Measurements from ENCODE around the gene PLEKHA8. TPM values are rescaled to one million over a fixed set of nuclear protein-coding genes. Genes with fewer than 3 reads are reported as not detected.

PLEKHA8 gene
- total and polyA plus RNA-seq, 2 experiments from 2014 or later = 4.7 to 10.3 TPM

- no peak for DNase-seq
- Histone ChIP-seq H3K27me3 (replicated peaks; ENCODE audit: insufficient read depth) (no peaks in the 10 kb centered on the region), H4K20me1 (ENCODE audit: insufficient read depth) (no peaks in the 10 kb centered on the region), H3K79me2 (ENCODE audit: insufficient read depth) (no peaks in the 10 kb centered on the region), H3K36me3 (ENCODE audit: low read depth) (no peaks in the 10 kb centered on the region), H3F3A (ENCODE audit: insufficient read depth) (peaks cover 5% of the 10 kb centered on the region; the same call in 1 of the 2 replicates), H3K9me3 (ENCODE audit: low read depth) (no peaks in the 10 kb centered on the region), H3K9ac (no peak overlapping the region), H3K4me1 (ENCODE audit: insufficient read depth) (peaks cover 16% of the 10 kb centered on the region), H3K4me2 (ENCODE audit: unreplicated experiment) (no peak overlapping the region), H3K27ac (no peak overlapping the region), H2AFZ (no peak overlapping the region), H3K9me2 (ENCODE audit: insufficient read depth) (no peaks in the 10 kb centered on the region), H3K4me3 (no peak overlapping the region)
- 10 to 16% methylated on average over 1 of the region's 1 CpG for WGBS, 2 experiments (ENCODE audit: low coverage in 1 of 2, low lambda C conversion rate in 2 of 2, missing lambda C conversion rate in 2 of 2)
- TF ChIP-seq EZH2phosphoT487 (IDR thresholded peaks at IDR 0.05; ENCODE audit: insufficient read depth, low read depth) (no peak), EZH2 (IDR thresholded peaks at IDR 0.05; ENCODE audit: insufficient read depth, poor library complexity, severe bottlenecking) (no peak)
- in situ Hi-C loops (cut with MboI) = no loop called here
These were observed 55.1 kb downstream of the PLEKHA8 start for GRCh38 chr7:30083334-30083733.

DNA sequence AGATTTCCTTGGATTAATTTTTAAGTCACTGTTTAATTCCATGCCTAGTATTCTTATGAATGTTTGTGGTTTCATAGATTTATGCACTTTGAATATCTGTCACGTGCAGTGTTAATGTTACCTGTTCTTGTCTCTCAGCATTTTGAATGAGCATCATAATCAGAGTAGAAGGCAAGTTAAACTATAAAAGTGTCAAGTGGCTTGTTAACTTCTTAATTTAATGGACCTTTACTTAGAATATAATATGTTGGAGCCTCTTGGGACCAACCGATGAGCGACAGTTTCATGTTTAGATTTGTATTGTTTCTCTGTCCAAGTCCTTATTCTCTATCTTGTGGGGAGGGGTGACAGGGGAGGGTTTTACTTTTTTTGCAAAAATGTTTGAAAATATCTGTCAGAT, 56.0 kb downstream of the PLEKHA8 start:
- Histone ChIP-seq H2AFZ (no peak overlapping the region), H4K20me1 (ENCODE audit: insufficient read depth) (no peaks in the 10 kb centered on the region), H3K36me3 (ENCODE audit: low read depth) (no peaks in the 10 kb centered on the region), H3K27ac (no peak overlapping the region), H3K9me3 (ENCODE audit: low read depth) (no peaks in the 10 kb centered on the region), H3K27me3 (replicated peaks; ENCODE audit: insufficient read depth) (no peaks in the 10 kb centered on the region), H3K79me2 (ENCODE audit: insufficient read depth) (no peaks in the 10 kb centered on the region), H3K4me1 (ENCODE audit: insufficient read depth) (peaks cover 16% of the 10 kb centered on the region), H3K9ac (no peak overlapping the region), H3K4me3 (no peak overlapping the region), H3K4me2 (ENCODE audit: unreplicated experiment) (no peak overlapping the region), H3F3A (ENCODE audit: insufficient read depth) (peaks cover 5% of the 10 kb centered on the region; the same call in 1 of the 2 replicates), H3K9me2 (ENCODE audit: insufficient read depth) (no peaks in the 10 kb centered on the region)
- DNase-seq = no peak
- no peak for TF ChIP-seq EZH2 (IDR thresholded peaks at IDR 0.05; ENCODE audit: insufficient read depth, poor library complexity, severe bottlenecking)
- no peak for TF ChIP-seq EZH2phosphoT487 (IDR thresholded peaks at IDR 0.05; ENCODE audit: insufficient read depth, low read depth)
- WGBS, 2 experiments (ENCODE audit: low coverage in 1 of 2, low lambda C conversion rate in 2 of 2, missing lambda C conversion rate in 2 of 2) = 98 to 99% methylated on average over 3 of the region's 3 CpGs
- in situ Hi-C loops (cut with MboI) = no loop called here

DNA sequence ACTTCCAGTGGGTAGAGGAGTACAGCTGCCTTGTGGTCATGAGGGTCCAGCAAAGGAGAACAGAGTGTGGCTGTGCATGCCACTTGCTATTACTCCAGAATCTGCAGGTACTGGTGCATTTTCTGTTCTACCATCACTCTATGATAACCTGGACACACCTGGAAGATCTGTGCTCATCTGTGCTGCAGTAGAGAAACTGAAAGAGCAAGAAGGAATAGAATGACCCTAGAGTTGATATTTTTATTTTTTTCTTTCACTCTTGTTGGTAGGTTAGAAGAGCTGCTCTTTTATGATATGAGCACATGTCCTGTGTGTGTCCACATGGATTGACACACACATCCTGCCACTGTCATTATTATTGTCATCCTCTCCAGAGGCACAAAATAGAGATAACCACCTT, 58.3 kb downstream of the PLEKHA8 start:
- Histone ChIP-seq H3K4me1 (ENCODE audit: insufficient read depth) (peaks cover 25% of the 10 kb centered on the region), H3K27ac (no peak overlapping the region), H3K4me2 (ENCODE audit: unreplicated experiment) (no peak overlapping the region), H4K20me1 (ENCODE audit: insufficient read depth) (no peaks in the 10 kb centered on the region), H3K36me3 (ENCODE audit: low read depth) (no peaks in the 10 kb centered on the region), H3K4me3 (no peak overlapping the region), H3K9ac (no peak overlapping the region), H3K9me2 (ENCODE audit: insufficient read depth) (no peaks in the 10 kb centered on the region), H2AFZ (no peak overlapping the region), H3K79me2 (ENCODE audit: insufficient read depth) (no peaks in the 10 kb centered on the region), H3K27me3 (replicated peaks; ENCODE audit: insufficient read depth) (no peaks in the 10 kb centered on the region), H3F3A (ENCODE audit: insufficient read depth) (peaks cover 16% of the 10 kb centered on the region), H3K9me3 (ENCODE audit: low read depth) (no peaks in the 10 kb centered on the region)
- DNase-seq = no peak
- in situ Hi-C loops (cut with MboI) = no loop called here
- TF ChIP-seq EZH2phosphoT487 (IDR thresholded peaks at IDR 0.05; ENCODE audit: insufficient read depth, low read depth) (no peak), EZH2 (IDR thresholded peaks at IDR 0.05; ENCODE audit: insufficient read depth, poor library complexity, severe bottlenecking) (no peak)

DNA sequence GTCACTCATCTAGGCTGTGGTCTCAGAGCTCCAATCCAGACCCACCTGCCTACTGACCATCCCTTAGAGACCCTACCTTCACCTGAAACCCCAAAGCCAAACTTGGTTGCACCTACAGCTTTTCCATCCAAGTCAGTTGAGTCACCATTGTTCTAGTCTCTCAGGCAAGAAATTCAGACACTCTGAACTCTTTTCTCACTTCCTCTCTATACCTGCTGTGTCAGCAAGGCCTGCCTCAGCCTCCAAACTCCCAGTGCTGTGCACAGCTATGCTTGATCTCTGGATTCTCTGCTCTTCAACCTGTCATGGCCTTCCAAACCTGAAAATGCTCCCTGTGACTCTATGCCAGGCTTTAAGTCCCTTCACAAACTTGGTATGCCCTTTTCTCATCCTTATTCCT, 59.2 kb downstream of the PLEKHA8 start:
- no peak overlapping the region for H3K4me3 ChIP-seq
- no peaks in the 10 kb centered on the region for H3K27me3 ChIP-seq (replicated peaks; ENCODE audit: insufficient read depth)
- H3K9ac ChIP-seq = no peak overlapping the region
- no peak overlapping the region for H3K4me2 ChIP-seq (ENCODE audit: unreplicated experiment)
- H3K36me3 ChIP-seq (ENCODE audit: low read depth) = no peaks in the 10 kb centered on the region
- no peaks in the 10 kb centered on the region for H3K9me3 ChIP-seq (ENCODE audit: low read depth)
- no peak for DNase-seq
- no peaks in the 10 kb centered on the region for H3K9me2 ChIP-seq (ENCODE audit: insufficient read depth)
- H3K79me2 ChIP-seq (ENCODE audit: insufficient read depth) = no peaks in the 10 kb centered on the region
- H4K20me1 ChIP-seq (ENCODE audit: insufficient read depth) = no peaks in the 10 kb centered on the region
- TF ChIP-seq EZH2phosphoT487 (IDR thresholded peaks at IDR 0.05; ENCODE audit: insufficient read depth, low read depth) = no peak
- TF ChIP-seq EZH2 (IDR thresholded peaks at IDR 0.05; ENCODE audit: insufficient read depth, poor library complexity, severe bottlenecking) = no peak
- no peak overlapping the region for H3K27ac ChIP-seq
- no peak overlapping the region for H2AFZ ChIP-seq
- H3F3A ChIP-seq (ENCODE audit: insufficient read depth) = peaks cover 21% of the 10 kb centered on the region
- in situ Hi-C loops (cut with MboI) = no loop called here
- peaks cover 29% of the 10 kb centered on the region for H3K4me1 ChIP-seq (ENCODE audit: insufficient read depth)

DNA sequence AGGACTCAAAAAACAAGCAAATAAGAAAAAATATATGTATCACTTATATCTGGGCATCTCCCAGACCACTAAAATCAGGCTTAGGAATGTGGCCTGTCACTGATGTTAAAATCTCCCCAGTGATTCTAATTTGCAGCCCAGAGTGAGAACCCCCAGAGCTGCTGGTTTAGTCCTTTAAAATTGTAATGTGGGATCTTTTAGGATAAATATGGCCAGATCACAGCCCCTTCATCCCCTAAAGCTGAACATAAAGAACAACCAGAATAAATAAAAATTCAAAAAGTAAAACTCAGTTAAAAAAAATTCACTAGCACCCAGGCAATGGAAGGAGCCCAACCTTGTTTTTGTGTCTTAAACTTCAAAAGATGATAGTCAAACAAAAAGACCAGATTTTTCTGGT, 60.1 kb downstream of the PLEKHA8 start:
- in situ Hi-C loops (cut with MboI) = no loop called here
- no peak overlapping the region for H3K4me2 ChIP-seq (ENCODE audit: unreplicated experiment)
- H3K9me3 ChIP-seq (ENCODE audit: low read depth) = no peaks in the 10 kb centered on the region
- H3K4me1 ChIP-seq (ENCODE audit: insufficient read depth) = peaks cover 25% of the 10 kb centered on the region
- H2AFZ ChIP-seq = no peak overlapping the region
- H3K9me2 ChIP-seq (ENCODE audit: insufficient read depth) = no peaks in the 10 kb centered on the region
- no peak overlapping the region for H3K4me3 ChIP-seq
- DNase-seq = no peak
- H3K36me3 ChIP-seq (ENCODE audit: low read depth) = no peaks in the 10 kb centered on the region
- TF ChIP-seq EZH2phosphoT487 (IDR thresholded peaks at IDR 0.05; ENCODE audit: insufficient read depth, low read depth) (no peak), EZH2 (IDR thresholded peaks at IDR 0.05; ENCODE audit: insufficient read depth, poor library complexity, severe bottlenecking) (no peak)
- no peak overlapping the region for H3K27ac ChIP-seq
- H4K20me1 ChIP-seq (ENCODE audit: insufficient read depth) = no peaks in the 10 kb centered on the region
- no peaks in the 10 kb centered on the region for H3K79me2 ChIP-seq (ENCODE audit: insufficient read depth)
- no peaks in the 10 kb centered on the region for H3K27me3 ChIP-seq (replicated peaks; ENCODE audit: insufficient read depth)
- peaks cover 30% of the 10 kb centered on the region for H3F3A ChIP-seq (ENCODE audit: insufficient read depth)
- no peak overlapping the region for H3K9ac ChIP-seq
